Common myeloid progenitor, CD34-positive (primary cell): Measurements from ENCODE around the gene RTCB.
"Not testable (repeated sequence)": the region's sequence is repeated elsewhere in the genome, so short reads cannot be mapped to it uniquely, and the experiment has no call there.

Experiments used
- CTCF ChIA-PET: fragments of 350-600 bp; sonication (Branson Sonifier 250); formaldehyde crosslinking; loops from one replicate; lab custom pipeline; 2021; ENCODE audit warnings: antibody characterized with exemption; lab: Charles Lee
- POLR2A ChIA-PET: fragments of 350-600 bp; sonication (Branson Sonifier 250); formaldehyde crosslinking; loops from one replicate; lab custom pipeline; 2021; ENCODE audit warnings: antibody characterized with exemption; lab: Charles Lee
- DNase-seq, 3 donors: peaks; one replicate each; pipeline versions ENCODE4 v3.0.0 to v3.0.0-alpha.2; 2013
- H3K27ac ChIP-seq, 2 experiments: 1 replicate in 1 of 2; 2 replicates in 1 of 2; pipeline ENCODE4 v1.7.0; 2013; ENCODE audit warnings: inconsistent platforms in 2 of 2, low read length in 2 of 2, mild to moderate bottlenecking in 2 of 2, low read depth in 1 of 2, moderate library complexity in 1 of 2; ENCODE audit not compliant: severe bottlenecking in 2 of 2, insufficient read depth in 1 of 2, poor library complexity in 1 of 2
- H3K27me3 ChIP-seq, 5 experiments: replicated peaks in 2 of 5; 1 replicate in 3 of 5; 2 replicates in 2 of 5; pipeline versions ENCODE4 v1.6.1 to v1.7.0; 2013; ENCODE audit warnings: low read length in 4 of 5, mild to moderate bottlenecking in 2 of 5, moderate library complexity in 2 of 5, inconsistent platforms in 1 of 5; ENCODE audit not compliant: insufficient read depth in 5 of 5, control insufficient read depth in 4 of 5
- H3K36me3 ChIP-seq, 4 experiments: 1 replicate in 2 of 4; 2 replicates in 2 of 4; pipeline versions ENCODE4 v1.6.1 to v1.7.0; 2013; ENCODE audit warnings: low read length in 3 of 4, control low read depth in 1 of 4, mild to moderate bottlenecking in 1 of 4; ENCODE audit not compliant: control insufficient read depth in 4 of 4, insufficient read depth in 4 of 4
- H3K4me1 ChIP-seq, 4 experiments: 1 replicate in 3 of 4; 2 replicates in 1 of 4; pipeline versions ENCODE4 v1.6.1 to v1.7.1; 2013; ENCODE audit warnings: low read length in 3 of 4, mild to moderate bottlenecking in 3 of 4, control low read depth in 1 of 4, inconsistent platforms in 1 of 4, moderate library complexity in 1 of 4; ENCODE audit not compliant: control insufficient read depth in 4 of 4, insufficient read depth in 4 of 4; ENCODE audit errors: control extremely low read depth in 1 of 4
- H3K4me3 ChIP-seq, 7 experiments: 1 replicate in 4 of 7; 2 replicates in 3 of 7; pipeline versions ENCODE4 v1.5.1 to v1.7.0; 2013; ENCODE audit warnings: mild to moderate bottlenecking in 7 of 7, low read length in 6 of 7, moderate library complexity in 6 of 7, inconsistent platforms in 2 of 7, low read depth in 2 of 7, control low read depth in 1 of 7; ENCODE audit not compliant: insufficient read depth in 4 of 7, control insufficient read depth in 1 of 7; ENCODE audit errors: extremely low read depth in 1 of 7
- H3K9me3 ChIP-seq, 5 experiments: 1 replicate in 4 of 5; 2 replicates in 1 of 5; pipeline versions ENCODE4 v1.6.1 to v1.7.1; 2013; ENCODE audit warnings: low read length in 4 of 5, mild to moderate bottlenecking in 2 of 5, inconsistent platforms in 1 of 5, low read depth in 1 of 5, moderate library complexity in 1 of 5; ENCODE audit not compliant: control insufficient read depth in 4 of 5, insufficient read depth in 2 of 5; ENCODE audit errors: control extremely low read depth in 1 of 5
- WGBS: methylation state at CpG from one replicate; pipeline ENCODE4 v1.1.5; 2013; ENCODE audit not compliant: insufficient coverage; 5-methylcytosine and 5-hydroxymethylcytosine counted together

RTCB gene

GRCh38 chr22:32354360-32355351 is 57.4 kb downstream of the RTCB start:
- Histone ChIP-seq H3K27ac (no peak overlapping the region), H3K27me3 (no peaks in the 10 kb centered on the region), H3K9me3 (no peaks in the 10 kb centered on the region), H3K36me3 (no peaks in the 10 kb centered on the region), H3K4me3 (no peak overlapping the region), H3K4me1 (no peaks in the 10 kb centered on the region)
- peak in 1 of 3 donors; percentile 4 for DNase-seq
- ChIA-PET CTCF (no interaction called here), POLR2A (no interaction called here)
- WGBS: 92% methylated on average over 23 of the region's 30 CpGs

- Histone ChIP-seq H3K27ac (no peak overlapping the region), H3K9me3 (no peaks in the 10 kb centered on the region), H3K27me3 (no peaks in the 10 kb centered on the region), H3K4me3 (no peak overlapping the region), H3K4me1 (no peaks in the 10 kb centered on the region), H3K36me3 (no peaks in the 10 kb centered on the region)
- no peak for DNase-seq
- POLR2A ChIA-PET: no interaction called here
- 98% methylated on average over 15 of the region's 19 CpGs for WGBS
- CTCF ChIA-PET: no interaction called here
Observed at GRCh38 chr22:32353840-32354239, 58.2 kb downstream of the RTCB start.

GRCh38 chr22:32353292-32353691 is 58.8 kb downstream of the RTCB start:
- no peak for DNase-seq
- Histone ChIP-seq H3K9me3 (no peaks in the 10 kb centered on the region), H3K27me3 (no peaks in the 10 kb centered on the region), H3K27ac (no peak overlapping the region), H3K4me1 (no peaks in the 10 kb centered on the region), H3K4me3 (no peak overlapping the region), H3K36me3 (no peaks in the 10 kb centered on the region)
- POLR2A ChIA-PET: no interaction called here
- 98% methylated on average over 26 of the region's 28 CpGs for WGBS
- CTCF ChIA-PET: no interaction called here

- WGBS: 98% methylated on average over 14 of the region's 14 CpGs
- ChIA-PET POLR2A (no interaction called here), CTCF (no interaction called here)
- no peak overlapping the region for H3K27ac ChIP-seq
- no peaks in the 10 kb centered on the region for H3K4me1 ChIP-seq
- no peaks in the 10 kb centered on the region for H3K36me3 ChIP-seq
- H3K9me3 ChIP-seq: no peaks in the 10 kb centered on the region
- H3K27me3 ChIP-seq: no peaks in the 10 kb centered on the region
- peak in 1 of 3 donors; percentile 1 for DNase-seq
- no peak overlapping the region for H3K4me3 ChIP-seq
Observed at GRCh38 chr22:32352681-32353080, 59.4 kb downstream of the RTCB start.

- H3K4me3 ChIP-seq, H3K27me3 ChIP-seq, DNase-seq, POLR2A ChIA-PET, H3K9me3 ChIP-seq, H3K36me3 ChIP-seq, CTCF ChIA-PET, H3K4me1 ChIP-seq, H3K27ac ChIP-seq: not testable (repeated sequence)
- WGBS: 100% methylated on average over 1 of the region's 1 CpG
Observed at GRCh38 chr22:32351875-32352274, 60.2 kb downstream of the RTCB start.

- H3K27ac ChIP-seq: no peak overlapping the region
- H3K4me3 ChIP-seq: no peak overlapping the region
- H3K27me3 ChIP-seq: peaks cover 0 to 11% (median 4%) of the 10 kb centered on the region in 5 experiments
- H3K4me1 ChIP-seq: no peaks in the 10 kb centered on the region
- no peaks in the 10 kb centered on the region for H3K9me3 ChIP-seq
- WGBS: 92% methylated on average over 4 of the region's 6 CpGs
- H3K36me3 ChIP-seq: no peaks in the 10 kb centered on the region
- ChIA-PET POLR2A (no interaction called here), CTCF (no interaction called here)
- DNase-seq: no peak
Observed at GRCh38 chr22:32348031-32348611, 63.9 kb downstream of the RTCB start.

- H3K9me3 ChIP-seq: no peaks in the 10 kb centered on the region
- H3K27me3 ChIP-seq: peaks cover 0 to 42% (median 7%) of the 10 kb centered on the region in 5 experiments
- CTCF ChIA-PET: no interaction called here
- no peak for DNase-seq
- H3K4me3 ChIP-seq: no peak overlapping the region
- no peaks in the 10 kb centered on the region for H3K4me1 ChIP-seq
- H3K27ac ChIP-seq: no peak overlapping the region
- POLR2A ChIA-PET: no interaction called here
- 86% methylated on average over 4 of the region's 5 CpGs for WGBS
- H3K36me3 ChIP-seq: no peaks in the 10 kb centered on the region
Observed at GRCh38 chr22:32343941-32344340, 68.1 kb downstream of the RTCB start.
